NOMO-1 treated with dmso at 0.1 percent for 144 hours (cell line): ENCODE results near the gene RIN3.
"Not testable (repeated sequence)": the region's sequence is repeated elsewhere in the genome, so short reads cannot be mapped to it uniquely, and the experiment has no call there.

Experiments
- DNase-seq: peaks from one replicate; lab custom pipeline; 2025; ENCODE audit not compliant: unreplicated experiment; lab: John Stamatoyannopoulos, UW

Gene RIN3

GRCh38 chr14:92619671-92620456, 106.3 kb downstream of the RIN3 start:
- DNase-seq = no peak

GRCh38 chr14:92622311-92622710, 108.7 kb downstream of the RIN3 start:
- DNase-seq = no peak

GRCh38 chr14:92624764-92625163, 111.2 kb downstream of the RIN3 start:
- DNase-seq = no peak

- DNase-seq = no peak
Measured at GRCh38 chr14:92625213-92625612, 111.6 kb downstream of the RIN3 start.

- no peak for DNase-seq
Measured at GRCh38 chr14:92626041-92626440, 112.5 kb downstream of the RIN3 start.

GRCh38 chr14:92627707-92628215, 114.2 kb downstream of the RIN3 start:
- DNase-seq = no peak

- DNase-seq = no peak
Measured at GRCh38 chr14:92628636-92629035, 115.1 kb downstream of the RIN3 start.

GRCh38 chr14:92630367-92630766, 116.8 kb downstream of the RIN3 start:
- DNase-seq = no peak

- DNase-seq = no peak
Measured at GRCh38 chr14:92631098-92631497, 117.5 kb downstream of the RIN3 start.

- DNase-seq = no peak
Measured at GRCh38 chr14:92632546-92633273, 119.1 kb downstream of the RIN3 start.

GRCh38 chr14:92633274-92633616, 119.7 kb downstream of the RIN3 start:
- no peak for DNase-seq

GRCh38 chr14:92633724-92634123, 120.1 kb downstream of the RIN3 start:
- DNase-seq = no peak

GRCh38 chr14:92635031-92635430, 121.5 kb downstream of the RIN3 start:
- no peak for DNase-seq

- no peak for DNase-seq
Measured at GRCh38 chr14:92635896-92636295, 122.3 kb downstream of the RIN3 start.

- no peak for DNase-seq
Measured at GRCh38 chr14:92637228-92637627, 123.6 kb downstream of the RIN3 start.

GRCh38 chr14:92637864-92638263, 124.3 kb downstream of the RIN3 start:
- no peak for DNase-seq

GRCh38 chr14:92638266-92638665, 124.7 kb downstream of the RIN3 start:
- no peak for DNase-seq

GRCh38 chr14:92638904-92639303, 125.3 kb downstream of the RIN3 start:
- DNase-seq = no peak

GRCh38 chr14:92639472-92640117, 126.0 kb downstream of the RIN3 start:
- DNase-seq = not testable (repeated sequence)

- DNase-seq = no peak
Measured at GRCh38 chr14:92641306-92641705, 127.7 kb downstream of the RIN3 start.

- DNase-seq = no peak
Measured at GRCh38 chr14:92644171-92644969, 130.8 kb downstream of the RIN3 start.
